ENCODE measurements around the gene TGFBR3.

DNA sequence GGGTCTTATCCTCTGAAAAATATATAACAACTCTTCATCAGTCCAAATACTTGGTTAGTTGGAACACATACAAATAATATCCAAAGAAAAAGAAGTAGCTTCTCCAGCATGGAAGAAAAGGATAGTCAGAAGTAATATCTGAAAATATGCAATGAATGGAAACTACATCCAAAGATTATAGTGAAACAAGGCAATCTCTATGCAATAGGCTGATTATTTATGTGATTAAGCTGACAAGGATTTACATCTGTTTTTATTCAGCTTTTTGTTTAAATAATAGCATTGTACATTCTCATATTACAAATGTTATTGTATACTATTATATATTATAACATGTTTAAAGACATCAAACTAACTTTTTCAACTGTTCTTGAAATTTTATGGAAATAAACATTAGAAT, 15.3 kb upstream of the TGFBR3 start:
- TF ChIP-seq, protein P1, sequence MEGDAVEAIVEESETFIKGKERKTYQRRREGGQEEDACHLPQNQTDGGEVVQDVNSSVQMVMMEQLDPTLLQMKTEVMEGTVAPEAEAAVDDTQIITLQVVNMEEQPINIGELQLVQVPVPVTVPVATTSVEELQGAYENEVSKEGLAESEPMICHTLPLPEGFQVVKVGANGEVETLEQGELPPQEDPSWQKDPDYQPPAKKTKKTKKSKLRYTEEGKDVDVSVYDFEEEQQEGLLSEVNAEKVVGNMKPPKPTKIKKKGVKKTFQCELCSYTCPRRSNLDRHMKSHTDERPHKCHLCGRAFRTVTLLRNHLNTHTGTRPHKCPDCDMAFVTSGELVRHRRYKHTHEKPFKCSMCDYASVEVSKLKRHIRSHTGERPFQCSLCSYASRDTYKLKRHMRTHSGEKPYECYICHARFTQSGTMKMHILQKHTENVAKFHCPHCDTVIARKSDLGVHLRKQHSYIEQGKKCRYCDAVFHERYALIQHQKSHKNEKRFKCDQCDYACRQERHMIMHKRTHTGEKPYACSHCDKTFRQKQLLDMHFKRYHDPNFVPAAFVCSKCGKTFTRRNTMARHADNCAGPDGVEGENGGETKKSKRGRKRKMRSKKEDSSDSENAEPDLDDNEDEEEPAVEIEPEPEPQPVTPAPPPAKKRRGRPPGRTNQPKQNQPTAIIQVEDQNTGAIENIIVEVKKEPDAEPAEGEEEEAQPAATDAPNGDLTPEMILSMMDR (optimal IDR thresholded peaks at IDR 0.05 in 1 of 3, IDR thresholded peaks at IDR 0.05 in 1 of 3, conservative IDR thresholded peaks at IDR 0.05 in 1 of 3; ENCODE audit: extremely low read depth in 1 of 3, insufficient read depth in 2 of 3, low read length in 3 of 3) = no peak
- TF ChIP-seq EZH2 (IDR thresholded peaks at IDR 0.05; ENCODE audit: low read length) = no peak

All from keratinocyte (primary cell).